Measurements from ENCODE around the gene GPR62. TPM values are rescaled to one million over a fixed set of nuclear protein-coding genes. Genes with fewer than 3 reads are reported as not detected.

GPR62 gene
- total RNA-seq, 1 donor from 2014 or later: not detected

DNA sequence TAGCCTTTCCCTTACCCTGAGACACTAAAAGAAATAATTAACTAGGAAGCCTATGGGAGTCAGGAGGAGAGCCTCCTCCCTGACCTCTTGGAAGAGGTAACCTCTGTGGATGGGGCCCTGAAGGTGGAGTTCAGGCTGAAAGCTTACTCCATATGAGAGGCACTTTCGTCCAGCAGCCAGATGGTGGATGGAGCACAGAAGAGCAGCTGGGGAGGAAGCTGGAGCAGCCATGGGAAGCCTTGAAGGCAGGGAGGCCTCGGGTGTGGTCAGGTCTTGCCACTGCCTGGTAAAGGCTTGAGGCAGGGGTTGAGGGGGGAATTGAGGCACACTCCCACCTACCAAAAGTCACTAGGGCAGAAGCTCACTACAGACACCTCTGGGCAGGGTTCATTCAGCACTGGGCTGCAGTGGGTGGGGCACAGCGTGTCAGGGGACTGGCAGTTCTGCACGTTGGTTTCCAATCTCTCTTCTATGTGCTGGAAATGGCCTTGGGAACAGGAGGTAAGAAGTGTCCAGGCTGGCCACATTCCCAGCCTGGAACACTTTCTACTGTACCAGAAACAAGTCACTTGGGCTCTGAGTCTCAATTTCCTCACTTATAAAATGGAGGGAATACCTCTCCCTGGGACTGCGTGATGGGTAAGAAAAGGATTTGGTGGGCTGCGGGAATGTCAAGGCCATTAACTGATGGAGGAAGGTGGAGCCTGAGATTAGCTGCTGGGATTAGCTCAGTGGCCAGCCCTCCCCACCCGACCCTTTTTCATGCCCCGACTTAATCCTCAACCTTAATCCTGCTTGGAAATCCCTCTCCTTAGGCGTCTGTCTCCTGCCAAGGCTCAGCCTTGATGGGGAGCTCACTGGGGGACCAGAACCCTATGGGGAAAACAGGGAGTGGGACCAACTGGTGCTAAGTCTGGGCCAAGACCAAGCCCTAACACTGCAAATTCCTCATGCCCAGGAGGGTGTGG, 6.7 kb downstream of the GPR62 start:
- TF ChIP-seq, protein P1, sequence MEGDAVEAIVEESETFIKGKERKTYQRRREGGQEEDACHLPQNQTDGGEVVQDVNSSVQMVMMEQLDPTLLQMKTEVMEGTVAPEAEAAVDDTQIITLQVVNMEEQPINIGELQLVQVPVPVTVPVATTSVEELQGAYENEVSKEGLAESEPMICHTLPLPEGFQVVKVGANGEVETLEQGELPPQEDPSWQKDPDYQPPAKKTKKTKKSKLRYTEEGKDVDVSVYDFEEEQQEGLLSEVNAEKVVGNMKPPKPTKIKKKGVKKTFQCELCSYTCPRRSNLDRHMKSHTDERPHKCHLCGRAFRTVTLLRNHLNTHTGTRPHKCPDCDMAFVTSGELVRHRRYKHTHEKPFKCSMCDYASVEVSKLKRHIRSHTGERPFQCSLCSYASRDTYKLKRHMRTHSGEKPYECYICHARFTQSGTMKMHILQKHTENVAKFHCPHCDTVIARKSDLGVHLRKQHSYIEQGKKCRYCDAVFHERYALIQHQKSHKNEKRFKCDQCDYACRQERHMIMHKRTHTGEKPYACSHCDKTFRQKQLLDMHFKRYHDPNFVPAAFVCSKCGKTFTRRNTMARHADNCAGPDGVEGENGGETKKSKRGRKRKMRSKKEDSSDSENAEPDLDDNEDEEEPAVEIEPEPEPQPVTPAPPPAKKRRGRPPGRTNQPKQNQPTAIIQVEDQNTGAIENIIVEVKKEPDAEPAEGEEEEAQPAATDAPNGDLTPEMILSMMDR (IDR thresholded peaks at IDR 0.05): no peak
- ATAC-seq (no peak), DNase-seq (no peak)
- Histone ChIP-seq H3K36me3 (peaks cover 10% of the 10 kb centered on the region), H3K4me3 (no peak overlapping the region), H3K27me3 (ENCODE audit: low read depth) (no peaks in the 10 kb centered on the region), H3K27ac (no peak overlapping the region), H3K9me3 (no peaks in the 10 kb centered on the region), H3K4me1 (peaks cover 14% of the 10 kb centered on the region)
- intact Hi-C loops (cut with DNase I): no loop called here

DNA sequence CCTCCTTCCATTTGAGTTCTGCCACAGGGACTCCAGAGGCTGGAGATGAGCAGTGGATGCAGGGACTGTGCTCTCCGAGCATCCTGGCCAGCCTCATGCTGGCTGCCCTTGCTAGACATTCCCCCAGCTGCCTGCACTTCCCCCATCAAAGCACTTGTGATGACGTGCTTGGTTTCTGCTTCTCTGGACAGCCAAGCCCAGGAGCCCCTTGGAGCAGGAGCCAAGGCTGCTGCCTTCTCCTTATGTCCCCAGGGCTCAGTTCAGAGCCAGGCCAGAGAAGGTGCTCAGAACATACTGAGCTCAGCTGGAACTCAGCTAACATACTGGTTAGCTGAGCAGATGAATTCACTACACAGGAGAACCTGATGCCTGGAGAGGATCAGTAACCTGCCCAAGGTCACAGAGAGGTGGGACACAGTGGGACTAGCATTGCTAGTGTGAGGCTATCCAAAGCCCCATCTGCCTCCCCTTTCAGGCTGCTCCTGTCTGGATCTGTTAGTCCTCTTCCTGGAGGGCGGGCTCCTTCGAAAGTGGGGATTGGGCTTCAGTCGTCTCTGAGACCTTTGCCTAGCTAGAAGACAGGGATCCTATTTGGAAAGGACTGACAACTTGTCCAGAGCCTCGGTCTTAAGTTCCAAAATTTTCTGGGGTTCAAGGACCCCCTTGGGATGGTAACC, 7.8 kb downstream of the GPR62 start:
- DNase-seq: no peak
- H3K9me3 ChIP-seq: no peaks in the 10 kb centered on the region
- H3K27ac ChIP-seq: no peak overlapping the region
- peaks cover 15% of the 10 kb centered on the region for H3K4me1 ChIP-seq
- no peak overlapping the region for H3K4me3 ChIP-seq
- intact Hi-C loops (cut with DNase I): no loop called here
- ATAC-seq: no peak
- TF ChIP-seq, protein P1 (IDR thresholded peaks at IDR 0.05): no peak
- no peaks in the 10 kb centered on the region for H3K27me3 ChIP-seq (ENCODE audit: low read depth)
- peaks cover 5% of the 10 kb centered on the region for H3K36me3 ChIP-seq

DNA sequence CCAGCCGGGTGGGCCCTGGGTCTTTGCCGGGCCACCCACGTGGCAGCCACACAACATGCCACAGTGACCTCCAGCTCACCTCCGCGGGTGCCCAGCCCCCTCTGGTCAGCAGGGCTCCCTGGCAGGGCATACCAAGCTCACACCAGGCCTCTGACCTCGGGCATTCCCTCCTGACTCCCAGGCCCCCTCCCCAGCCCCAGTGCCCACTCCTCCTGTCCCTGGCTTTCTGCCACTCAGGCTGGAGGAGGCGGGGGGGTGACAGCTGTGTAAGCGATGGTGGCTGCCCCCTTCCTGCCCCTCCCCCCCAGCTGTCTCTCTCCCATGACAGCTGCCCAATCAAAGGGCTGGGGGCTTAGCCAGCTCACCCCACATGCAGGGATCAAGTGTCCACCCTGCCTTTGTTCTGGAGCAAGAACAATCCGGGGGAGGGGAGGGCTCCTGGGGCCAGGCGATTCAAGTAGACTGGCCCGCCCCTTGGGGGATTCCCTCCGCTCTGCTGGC, 8.8 kb downstream of the GPR62 start:
- intact Hi-C loops (cut with DNase I): no loop called here

DNA sequence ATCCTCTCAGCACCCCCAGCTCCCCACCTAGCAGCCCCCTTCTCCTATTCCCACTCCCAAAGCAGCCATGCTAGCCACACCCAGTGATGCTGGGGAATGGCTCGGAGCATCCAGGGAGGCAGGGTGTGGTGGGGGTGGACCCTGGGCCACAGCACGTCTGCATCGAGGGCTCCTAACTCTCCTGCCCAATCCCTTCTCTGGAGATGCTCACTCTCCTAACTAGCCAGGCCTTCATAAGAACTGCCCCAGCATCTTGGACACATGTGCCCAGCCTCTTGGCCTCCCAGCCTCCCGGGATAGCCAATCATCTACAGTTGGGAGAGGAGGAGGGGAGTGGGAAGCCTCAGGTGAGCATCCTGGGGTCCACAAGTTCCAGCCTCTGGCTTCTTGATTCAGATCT, 9.3 kb downstream of the GPR62 start:
- TF ChIP-seq, protein P1 (IDR thresholded peaks at IDR 0.05): no peak
- H3K9me3 ChIP-seq: no peaks in the 10 kb centered on the region
- intact Hi-C loops (cut with DNase I): no loop called here
- no peaks in the 10 kb centered on the region for H3K27me3 ChIP-seq (ENCODE audit: low read depth)
- no peak overlapping the region for H3K27ac ChIP-seq
- no peak for DNase-seq
- ATAC-seq: no peak
- peaks cover 5% of the 10 kb centered on the region for H3K36me3 ChIP-seq
- H3K4me3 ChIP-seq: no peak overlapping the region
- peaks cover 22% of the 10 kb centered on the region for H3K4me1 ChIP-seq

More for the DNA sequence above, 8.8 kb downstream of the GPR62 start:
- TF ChIP-seq, protein P1 (IDR thresholded peaks at IDR 0.05): no peak
- Histone ChIP-seq H3K27me3 (ENCODE audit: low read depth) (no peaks in the 10 kb centered on the region), H3K27ac (no peak overlapping the region), H3K4me3 (no peak overlapping the region), H3K36me3 (peaks cover 5% of the 10 kb centered on the region), H3K9me3 (no peaks in the 10 kb centered on the region), H3K4me1 (peaks cover 22% of the 10 kb centered on the region)
- no peak for DNase-seq
- ATAC-seq: no peak

DNA sequence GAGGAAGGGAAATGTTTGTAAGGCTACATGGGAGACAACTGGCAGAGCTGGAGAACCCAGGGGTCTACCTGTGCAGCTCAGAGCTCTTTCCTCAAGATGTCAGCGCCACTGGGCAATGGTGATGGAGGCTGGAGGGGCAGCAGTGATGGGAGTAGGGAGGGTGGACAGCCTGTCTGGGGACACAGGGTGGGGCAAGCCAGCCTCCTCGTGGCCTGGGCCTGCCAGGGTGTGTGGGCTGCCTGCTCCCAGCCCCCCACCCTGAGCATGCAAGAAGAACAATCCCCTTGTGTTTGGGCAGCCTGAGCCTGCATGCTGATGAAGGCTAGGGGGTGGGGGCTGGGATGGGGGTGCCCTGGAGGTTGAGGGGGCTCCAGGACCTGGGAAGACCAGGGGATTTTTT, 10.8 kb downstream of the GPR62 start:
- Histone ChIP-seq H3K4me1 (peaks cover 22% of the 10 kb centered on the region), H3K27me3 (ENCODE audit: low read depth) (no peaks in the 10 kb centered on the region), H3K4me3 (no peak overlapping the region), H3K9me3 (no peaks in the 10 kb centered on the region), H3K36me3 (no peaks in the 10 kb centered on the region), H3K27ac (no peak overlapping the region)
- DNase-seq (no peak), ATAC-seq (no peak)
- TF ChIP-seq, protein P1 (IDR thresholded peaks at IDR 0.05): no peak
- intact Hi-C loops (cut with DNase I): no loop called here

Measured in lower lobe of right lung (tissue), 2 donors.